HG02943 (cell line): ENCODE results near the gene COL9A1.

Experiments used
- ATAC-seq: cut with Tn5 transposase; IDR thresholded peaks from one replicate; pipeline ENCODE4 v1.9.1; 2021; ENCODE audit warnings: mild to moderate bottlenecking, low read depth, moderate library complexity; ENCODE audit not compliant: unreplicated experiment

Gene COL9A1

GRCh38 chr6:70180183-70180900 is 122.5 kb downstream of the COL9A1 start:
- no peak for ATAC-seq

GRCh38 chr6:70176842-70177550 is 125.9 kb downstream of the COL9A1 start:
- no peak for ATAC-seq

GRCh38 chr6:70175770-70176169 is 127.1 kb downstream of the COL9A1 start:
- no peak for ATAC-seq

- no peak for ATAC-seq
Measured at GRCh38 chr6:70172252-70172651, 130.6 kb downstream of the COL9A1 start.

- no peak for ATAC-seq
Measured at GRCh38 chr6:70171236-70171635, 131.6 kb downstream of the COL9A1 start.

- no peak for ATAC-seq
Measured at GRCh38 chr6:70168681-70169377, 134.1 kb downstream of the COL9A1 start.
